GM12892 (cell line): ENCODE results near the gene CRYZL1.

Source experiments
- DNase-seq: peaks from one replicate; pipeline ENCODE4 v3.0.0; 2011; ENCODE audit not compliant: insufficient read length
- FAIRE-seq: peaks from 2 replicates; lab custom pipeline; 2011; peaks lifted over from hg19 to GRCh38; lab: Jason Lieb, UNC
- POLR2A ChIP-seq: IDR thresholded peaks from 2 replicates; pipeline ENCODE4 v1.6.1; 2011; ENCODE audit warnings: low read depth, low read length, control low read depth
- POLR2AphosphoS5 ChIP-seq: IDR thresholded peaks from 2 replicates; pipeline ENCODE4 v1.6.1; 2011; ENCODE audit warnings: low read depth, low read length, control low read depth
- TAF1 ChIP-seq: IDR thresholded peaks from 2 replicates; pipeline ENCODE4 v1.6.1; 2011; ENCODE audit warnings: low read depth, mild to moderate bottlenecking, control low read depth, low read length, borderline replicate concordance

Gene CRYZL1

DNA sequence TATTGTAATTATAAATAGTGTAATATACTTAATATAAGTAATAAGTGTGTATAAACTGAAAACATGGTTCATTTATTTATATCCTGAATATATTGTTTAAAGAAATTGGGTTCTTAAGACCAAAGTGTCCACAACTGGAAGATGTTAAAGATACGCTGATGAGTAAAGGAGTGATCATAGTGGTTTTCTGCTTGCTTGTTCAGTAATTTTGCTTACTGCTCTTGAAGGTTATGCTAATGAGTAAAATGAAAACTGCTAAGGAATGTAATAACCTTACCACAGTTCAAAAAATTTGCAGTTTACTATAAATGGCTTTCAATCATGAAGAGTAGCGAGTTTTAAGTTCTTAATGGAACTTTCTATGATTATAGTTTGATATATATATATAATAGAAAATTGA lies 75.0 kb downstream of the CRYZL1 start:
- no peak for FAIRE-seq
- no peak for DNase-seq
- TF ChIP-seq POLR2A (no peak), POLR2AphosphoS5 (no peak), TAF1 (no peak)

DNA sequence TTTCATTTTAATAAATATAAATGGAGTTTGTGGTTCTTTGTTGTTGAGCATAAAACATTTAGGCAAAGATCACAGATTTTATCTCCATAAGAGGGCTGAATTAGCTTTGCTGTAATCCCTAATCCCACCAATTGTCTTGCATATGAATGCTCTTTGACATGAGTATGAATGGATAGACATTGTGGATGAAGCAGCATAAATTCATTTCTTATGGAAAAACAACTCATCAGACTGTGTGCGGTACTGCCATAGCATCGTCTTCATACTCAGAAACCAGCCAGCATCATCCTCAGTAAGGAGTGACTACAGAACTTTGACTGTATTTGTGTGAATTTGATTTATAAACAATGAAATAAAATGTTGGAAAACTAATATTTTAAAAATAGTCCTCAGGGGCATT lies 79.2 kb downstream of the CRYZL1 start:
- FAIRE-seq (peak; percentile 33), DNase-seq (no peak)
- TF ChIP-seq POLR2AphosphoS5 = no peak

DNA sequence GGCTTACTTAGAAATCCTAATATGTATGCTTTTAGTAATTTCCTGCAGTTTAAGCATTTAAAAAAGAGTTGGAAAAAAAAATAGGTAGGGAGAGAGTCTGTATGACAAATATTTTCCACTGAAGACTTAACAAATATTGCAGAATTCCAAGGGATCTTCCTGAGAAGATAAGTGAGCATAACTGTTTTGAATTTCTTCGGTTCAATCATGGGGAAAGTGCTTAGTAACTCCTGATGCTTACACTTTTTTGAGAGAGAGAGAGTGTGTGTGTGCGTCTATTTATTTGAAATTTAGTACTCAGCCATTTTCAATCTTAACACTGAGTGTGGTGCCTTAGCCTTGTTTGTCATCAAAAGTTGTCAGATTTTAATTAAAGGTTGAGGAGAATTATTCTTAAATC lies 80.2 kb downstream of the CRYZL1 start:
- TF ChIP-seq POLR2AphosphoS5 (no peak), TAF1 (no peak), POLR2A (no peak)
- no peak for DNase-seq
- FAIRE-seq = no peak

DNA sequence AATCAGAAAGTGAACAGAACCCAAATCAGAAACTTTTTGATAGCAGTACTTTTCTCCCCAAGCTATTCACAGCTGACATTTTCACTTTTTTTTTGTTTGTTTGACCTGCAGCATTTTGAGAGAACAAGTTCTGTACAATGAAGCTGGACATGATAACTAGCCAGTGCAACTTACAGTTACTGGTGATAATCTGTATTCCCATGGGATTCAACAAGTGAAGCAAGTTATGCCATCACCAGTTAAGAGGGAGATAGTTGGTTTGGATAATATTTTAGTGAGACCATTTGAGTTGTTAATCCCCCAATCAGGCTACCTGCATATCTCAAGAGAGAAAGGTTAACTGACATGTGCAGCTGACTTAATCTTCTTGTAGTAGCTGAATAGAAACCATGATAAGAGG lies 80.6 kb downstream of the CRYZL1 start:
- TF ChIP-seq POLR2A (no peak; the same call in 1 of the 2 replicates), TAF1 (no peak), POLR2AphosphoS5 (0 out of 2 replicates have a peak, but pooled peaks have one; percentile 39)
- DNase-seq (no peak), FAIRE-seq (peak; percentile 14)

DNA sequence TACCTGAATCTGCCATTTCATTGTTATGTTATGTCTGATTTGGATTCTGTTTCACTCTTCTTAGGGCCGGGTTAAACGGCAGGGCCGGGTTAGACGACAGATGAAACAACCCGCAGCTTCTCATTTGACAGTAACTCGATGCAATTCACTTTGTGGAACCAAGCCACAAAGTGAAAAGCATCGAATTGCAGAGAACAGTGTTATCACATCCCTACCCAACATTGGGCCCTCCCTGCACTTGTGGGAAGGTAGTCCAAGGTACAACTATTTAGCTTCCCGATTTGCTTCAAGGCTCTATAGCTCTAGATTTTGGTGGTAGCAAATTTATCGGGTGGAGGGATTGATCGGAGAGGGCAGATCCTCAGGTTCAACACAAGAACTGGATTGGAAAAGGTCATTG lies 81.7 kb downstream of the CRYZL1 start:
- no peak for TF ChIP-seq POLR2A
- TF ChIP-seq TAF1 = no peak
- TF ChIP-seq POLR2AphosphoS5 = no peak
- DNase-seq (no peak), FAIRE-seq (no peak)

DNA sequence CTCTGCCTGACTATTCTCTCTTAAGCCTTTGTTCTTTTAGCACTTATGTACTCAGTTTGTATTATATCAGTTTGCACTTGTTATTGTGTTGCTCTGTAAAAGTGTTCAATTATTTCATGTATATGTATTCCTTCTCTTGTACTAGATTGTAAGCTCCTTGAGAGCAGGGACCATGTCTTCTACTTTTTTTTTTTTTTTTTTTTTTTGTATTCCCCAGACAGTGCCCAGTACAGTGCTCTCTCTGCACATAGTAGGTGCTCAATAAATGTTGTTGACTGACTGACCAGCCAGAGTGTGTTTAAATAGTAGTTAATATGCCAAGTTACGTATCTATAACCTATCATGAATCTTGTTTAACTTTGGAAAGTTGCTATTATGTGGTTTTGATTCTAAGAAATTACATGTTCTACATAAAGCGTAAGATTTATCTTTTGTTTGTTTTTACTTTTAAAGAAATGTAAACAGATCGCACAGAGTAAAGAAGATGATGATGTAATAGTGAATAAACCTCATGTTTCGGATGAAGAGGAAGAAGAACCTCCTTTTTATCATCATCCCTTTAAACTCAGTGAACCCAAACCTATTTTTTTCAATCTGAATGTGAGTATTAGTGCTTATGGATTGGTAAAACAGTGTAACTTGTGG lies 82.6 kb downstream of the CRYZL1 start:
- DNase-seq (no peak), FAIRE-seq (no peak)
- TF ChIP-seq POLR2AphosphoS5 = no peak
- TF ChIP-seq TAF1 = no peak
- no peak for TF ChIP-seq POLR2A

DNA sequence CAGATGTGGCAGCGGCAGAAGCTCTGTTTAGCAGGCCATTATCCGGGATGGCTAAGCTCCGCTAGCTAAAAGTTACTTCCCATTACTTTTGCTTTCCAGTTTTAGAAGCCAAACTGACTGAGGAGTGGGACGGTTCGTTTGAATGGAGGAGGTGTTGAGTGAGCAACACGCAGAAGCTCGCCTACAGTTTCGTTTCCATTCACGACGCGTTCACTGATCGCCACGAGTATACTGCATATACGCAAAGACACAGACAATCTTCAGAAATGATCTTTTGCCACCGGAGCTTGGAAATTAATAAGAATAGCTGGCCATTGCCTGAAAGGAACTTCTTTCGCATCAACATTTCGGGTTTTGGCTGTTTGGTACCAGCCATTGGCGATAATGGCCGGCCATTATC lies 84.1 kb downstream of the CRYZL1 start:
- FAIRE-seq (no peak), DNase-seq (no peak)
- TF ChIP-seq POLR2AphosphoS5 (no peak), TAF1 (no peak), POLR2A (no peak)

DNA sequence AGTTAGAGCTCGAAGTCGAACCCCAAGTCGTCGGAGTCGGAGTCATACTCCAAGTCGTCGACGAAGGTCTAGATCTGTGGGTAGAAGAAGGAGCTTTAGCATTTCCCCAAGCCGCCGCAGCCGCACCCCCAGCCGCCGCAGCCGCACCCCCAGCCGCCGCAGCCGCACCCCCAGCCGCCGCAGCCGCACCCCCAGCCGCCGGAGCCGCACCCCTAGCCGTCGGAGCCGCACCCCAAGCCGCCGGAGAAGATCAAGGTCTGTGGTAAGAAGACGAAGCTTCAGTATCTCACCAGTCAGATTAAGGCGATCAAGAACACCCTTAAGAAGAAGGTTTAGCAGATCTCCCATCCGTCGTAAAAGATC lies 86.6 kb downstream of the CRYZL1 start:
- DNase-seq (no peak), FAIRE-seq (no peak)
- TF ChIP-seq POLR2A (peak; percentile 51; the same call in 1 of the 2 replicates), TAF1 (no peak), POLR2AphosphoS5 (no peak; the same call in 1 of the 2 replicates)

DNA sequence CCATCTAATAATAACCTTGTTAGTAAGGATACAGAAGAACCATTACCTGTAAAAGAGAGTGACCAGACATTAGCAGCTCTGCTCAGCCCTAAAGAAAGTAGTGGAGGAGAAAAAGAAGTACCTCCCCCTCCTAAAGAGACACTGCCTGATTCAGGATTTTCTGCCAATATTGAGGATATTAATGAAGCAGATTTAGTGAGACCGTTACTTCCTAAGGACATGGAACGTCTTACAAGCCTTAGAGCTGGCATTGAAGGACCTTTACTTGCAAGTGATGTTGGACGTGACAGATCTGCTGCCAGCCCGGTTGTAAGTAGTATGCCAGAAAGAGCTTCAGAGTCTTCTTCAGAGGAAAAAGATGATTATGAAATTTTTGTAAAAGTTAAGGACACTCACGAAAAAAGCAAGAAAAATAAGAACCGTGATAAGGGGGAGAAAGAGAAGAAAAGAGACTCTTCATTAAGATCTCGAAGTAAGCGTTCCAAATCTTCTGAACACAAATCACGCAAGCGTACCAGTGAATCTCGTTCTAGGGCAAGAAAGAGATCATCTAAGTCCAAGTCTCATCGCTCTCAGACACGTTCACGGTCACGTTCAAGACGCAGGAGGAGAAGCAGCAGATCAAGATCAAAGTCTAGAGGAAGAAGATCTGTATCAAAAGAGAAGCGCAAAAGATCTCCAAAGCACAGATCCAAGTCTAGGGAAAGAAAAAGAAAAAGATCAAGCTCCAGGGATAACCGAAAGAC lies 87.1 kb downstream of the CRYZL1 start:
- no peak for FAIRE-seq
- DNase-seq = no peak
- TF ChIP-seq TAF1 (no peak), POLR2AphosphoS5 (no peak), POLR2A (no peak; the same call in 1 of the 2 replicates)

DNA sequence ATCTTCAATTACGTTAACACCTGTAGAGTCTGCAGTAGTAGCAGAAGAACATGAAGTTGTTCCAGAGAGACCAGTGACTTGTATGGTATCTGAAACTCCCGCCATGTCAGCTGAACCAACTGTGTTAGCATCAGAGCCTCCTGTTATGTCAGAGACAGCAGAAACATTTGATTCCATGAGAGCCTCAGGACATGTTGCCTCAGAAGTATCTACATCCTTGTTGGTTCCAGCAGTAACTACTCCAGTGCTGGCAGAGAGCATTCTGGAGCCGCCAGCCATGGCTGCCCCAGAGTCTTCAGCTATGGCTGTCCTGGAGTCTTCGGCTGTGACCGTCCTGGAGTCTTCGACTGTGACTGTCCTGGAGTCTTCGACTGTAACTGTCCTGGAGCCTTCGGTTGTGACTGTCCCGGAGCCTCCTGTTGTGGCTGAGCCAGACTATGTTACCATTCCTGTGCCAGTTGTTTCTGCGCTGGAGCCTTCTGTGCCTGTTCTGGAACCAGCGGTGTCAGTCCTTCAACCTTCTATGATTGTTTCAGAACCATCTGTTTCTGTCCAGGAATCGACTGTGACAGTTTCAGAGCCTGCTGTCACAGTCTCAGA lies 88.4 kb downstream of the CRYZL1 start:
- no peak for TF ChIP-seq TAF1
- TF ChIP-seq POLR2AphosphoS5 = peak; percentile 82
- no peak; the same call in 1 of the 2 replicates for TF ChIP-seq POLR2A
- no peak for FAIRE-seq
- DNase-seq = no peak

DNA sequence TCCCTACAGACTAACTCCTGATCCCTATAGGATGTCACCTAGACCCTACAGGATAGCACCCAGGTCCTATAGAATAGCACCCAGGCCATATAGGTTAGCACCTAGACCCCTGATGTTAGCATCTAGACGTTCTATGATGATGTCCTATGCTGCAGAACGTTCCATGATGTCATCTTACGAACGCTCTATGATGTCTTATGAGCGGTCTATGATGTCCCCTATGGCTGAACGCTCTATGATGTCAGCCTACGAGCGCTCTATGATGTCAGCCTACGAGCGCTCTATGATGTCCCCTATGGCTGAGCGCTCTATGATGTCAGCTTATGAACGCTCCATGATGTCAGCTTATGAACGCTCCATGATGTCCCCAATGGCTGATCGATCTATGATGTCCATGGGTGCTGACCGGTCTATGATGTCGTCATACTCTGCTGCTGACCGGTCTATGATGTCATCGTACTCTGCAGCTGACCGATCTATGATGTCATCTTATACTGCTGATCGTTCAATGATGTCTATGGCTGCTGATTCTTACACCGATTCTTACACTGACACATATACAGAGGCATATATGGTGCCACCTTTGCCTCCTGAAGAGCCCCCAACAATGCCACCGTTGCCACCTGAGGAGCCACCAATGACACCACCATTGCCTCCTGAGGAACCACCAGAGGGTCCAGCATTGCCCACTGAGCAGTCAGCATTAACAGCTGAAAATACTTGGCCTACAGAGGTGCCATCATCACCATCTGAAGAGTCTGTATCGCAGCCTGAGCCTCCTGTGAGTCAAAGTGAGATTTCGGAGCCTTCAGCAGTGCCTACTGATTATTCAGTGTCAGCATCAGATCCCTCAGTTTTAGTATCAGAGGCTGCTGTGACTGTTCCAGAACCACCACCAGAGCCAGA lies 89.2 kb downstream of the CRYZL1 start:
- TF ChIP-seq TAF1 (no peak), POLR2AphosphoS5 (peak; percentile 72), POLR2A (peak; percentile 9)
- DNase-seq = no peak
- no peak for FAIRE-seq
